Panc1 (cell line): Measurements from ENCODE around the gene ALG2. TPM values are rescaled to one million over a fixed set of nuclear protein-coding genes. Genes with fewer than 3 reads are reported as not detected.

Source experiments
- ATAC-seq: fragments of 200-7000 bp; cut with Tn5 transposase; 2 replicates; pipeline ENCODE4 v1.9.1; 2020; ENCODE audit warnings: mild to moderate bottlenecking, moderate library complexity
- BruUV-seq: library from RNA; stranded (reverse); fragments of 400-500 nt; replicated peaks from 2 replicates; lab custom pipeline; 2021; lab: Mats Ljungman, UMichigan
- CTCF ChIA-PET: fragments of 300-600 bp; sonication (Branson Sonifier 250); formaldehyde crosslinking; loops from one replicate; lab custom pipeline; 2022; ENCODE audit warnings: antibody characterized with exemption; lab: Charles Lee
- POLR2A ChIA-PET: fragments of 300-600 bp; sonication (Branson Sonifier 250); formaldehyde crosslinking; loops from one replicate; lab custom pipeline; 2022; ENCODE audit warnings: antibody characterized with exemption; lab: Charles Lee
- DNase-seq: peaks from one replicate; pipeline ENCODE4 v3.0.0-alpha.2; 2010; ENCODE audit warnings: low read depth, low spot score
- H3K27ac ChIP-seq: 2 replicates; pipeline ENCODE4 v1.5.1; 2011; ENCODE audit warnings: mild to moderate bottlenecking, low read length, inconsistent platforms
- H3K27me3 ChIP-seq: fragments of 200-500 bp; sonication (Bioruptor generic); 2 replicates; pipeline ENCODE4 v1.6.0; 2014; ENCODE audit warnings: low read length, inconsistent platforms; ENCODE audit not compliant: control insufficient read depth, insufficient read depth
- H3K36me3 ChIP-seq: fragments of 200-500 bp; sonication (Bioruptor generic); 2 replicates; pipeline ENCODE4 v1.5.1; 2014; ENCODE audit warnings: inconsistent platforms, mild to moderate bottlenecking, low read length, moderate library complexity; ENCODE audit not compliant: control insufficient read depth, insufficient read depth
- H3K4me1 ChIP-seq: 2 replicates; pipeline ENCODE4 v1.5.1; 2011; ENCODE audit warnings: inconsistent platforms, mild to moderate bottlenecking, low read length, moderate library complexity; ENCODE audit not compliant: control insufficient read depth, insufficient read depth
- H3K4me3 ChIP-seq, 2 experiments: 2 replicates each; pipeline ENCODE4 v1.5.1; 2011 to 2012; ENCODE audit warnings: low read depth in 2 of 2, low read length in 2 of 2, mild to moderate bottlenecking in 2 of 2, inconsistent platforms in 1 of 2, moderate library complexity in 1 of 2
- H3K9me3 ChIP-seq: fragments of 200-500 bp; sonication (Bioruptor generic); 2 replicates; pipeline ENCODE4 v1.5.1; 2014; ENCODE audit warnings: low read depth, mild to moderate bottlenecking, inconsistent platforms, low read length, moderate library complexity; ENCODE audit not compliant: control insufficient read depth, insufficient read depth
- CTCF ChIP-seq: fragments of 450-650 bp; IDR thresholded peaks from 2 replicates; pipeline ENCODE4 v1.5.1; 2017; ENCODE audit warnings: mild to moderate bottlenecking
- POLR2AphosphoS5 ChIP-seq: IDR thresholded peaks from 2 replicates; pipeline ENCODE4 v1.6.1; 2012; ENCODE audit warnings: mild to moderate bottlenecking, low read depth, low read length, moderate library complexity
- REST ChIP-seq, 2 experiments: IDR thresholded peaks; 2 replicates each; pipeline ENCODE4 v1.6.1; 2011 to 2012; ENCODE audit warnings: low read depth in 2 of 2, control low read depth in 1 of 2, low read length in 1 of 2, mild to moderate bottlenecking in 1 of 2, moderate library complexity in 1 of 2; ENCODE audit not compliant: insufficient read depth in 1 of 2
- SIN3A ChIP-seq: IDR thresholded peaks from 2 replicates; pipeline ENCODE4 v1.6.1; 2012; ENCODE audit warnings: low read depth, mild to moderate bottlenecking, low read length, moderate library complexity, borderline replicate concordance; ENCODE audit not compliant: insufficient read depth
- TCF7L2 ChIP-seq: IDR thresholded peaks from 2 replicates; pipeline ENCODE4 v1.6.1; 2011; ENCODE audit warnings: mild to moderate bottlenecking, low read depth, low read length, inconsistent platforms
- in situ Hi-C: cut with HindIII; loops from 2 replicates; pipeline ENCODE4 v1.10.0; 2016; ENCODE audit warnings: low sequenced_read_pairs, low pct_unique_long_range_greater_than_20kb
- intact Hi-C: fragments of 100-400 bp; cut with micrococcal nuclease; formaldehyde crosslinking; loops from one replicate; pipeline ENCODE4 v1.10.0; 2022; ENCODE audit not compliant: unreplicated experiment
- total RNA-seq: library from RNA; stranded (reverse); gene quantifications from one replicate; pipeline ENCODE4 v1.2.1, GENCODE V29; 2021; ENCODE audit not compliant: unreplicated experiment

Gene ALG2
- total RNA-seq, 1 experiment from 2014 or later = 20.8 TPM

DNA sequence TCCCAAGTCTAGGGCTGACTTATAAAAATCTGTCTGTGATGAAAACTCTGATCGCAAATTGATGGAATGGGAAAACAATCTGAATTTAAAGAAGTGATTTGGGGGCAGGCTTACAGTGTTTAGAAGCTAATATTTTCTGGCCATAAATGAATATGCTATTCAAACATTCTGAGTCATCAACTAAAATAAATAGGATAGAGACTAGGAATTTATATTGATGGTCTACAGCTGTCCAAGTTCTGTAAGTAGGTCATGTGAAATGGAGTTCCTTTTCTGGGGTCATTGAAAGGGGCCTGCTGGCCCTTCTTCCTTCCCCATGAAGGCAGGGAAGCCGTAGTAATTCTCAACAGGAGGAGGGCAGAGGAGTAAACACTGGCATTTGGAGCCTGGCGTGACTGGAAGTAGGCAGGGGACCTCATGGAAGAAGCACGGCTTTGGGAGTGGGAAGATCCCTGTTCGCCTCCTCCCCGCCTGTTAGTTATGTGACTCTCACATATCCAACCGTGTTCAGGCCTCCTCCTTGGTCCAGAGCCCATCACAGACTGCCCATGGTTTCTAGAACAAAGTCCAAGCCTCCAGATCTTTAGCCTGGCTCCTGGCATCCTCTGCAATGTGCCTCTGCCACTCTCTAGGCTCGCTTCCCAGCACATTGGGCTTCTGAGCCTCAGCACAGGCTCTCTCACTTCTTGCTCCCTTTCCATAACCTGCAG is 31.7 kb downstream of the ALG2 start:
- H3K4me3 ChIP-seq = no peak overlapping the region
- ATAC-seq (no peak), DNase-seq (no peak)
- TF ChIP-seq CTCF (no peak), SIN3A (no peak), REST (IDR thresholded peaks at IDR 0.05; ENCODE audit: insufficient read depth in 1 of 2, low read depth in 2 of 2, low read length in 1 of 2) (no peak), POLR2AphosphoS5 (no peak), TCF7L2 (no peak)
- POLR2A ChIA-PET = no interaction called here
- no TSS peak for BruUV-seq
- no peaks in the 10 kb centered on the region for H3K4me1 ChIP-seq
- no peaks in the 10 kb centered on the region for H3K9me3 ChIP-seq
- H3K27me3 ChIP-seq = peaks cover 4% of the 10 kb centered on the region
- CTCF ChIA-PET = no interaction called here
- in situ Hi-C loops (no loop called here), intact Hi-C loops (loop anchor here (10.0 kb wide), 1 partner anchor 615 kb away; no protein-coding TSS in a partner anchor)
- H3K36me3 ChIP-seq = no peaks in the 10 kb centered on the region
- no peak overlapping the region for H3K27ac ChIP-seq

DNA sequence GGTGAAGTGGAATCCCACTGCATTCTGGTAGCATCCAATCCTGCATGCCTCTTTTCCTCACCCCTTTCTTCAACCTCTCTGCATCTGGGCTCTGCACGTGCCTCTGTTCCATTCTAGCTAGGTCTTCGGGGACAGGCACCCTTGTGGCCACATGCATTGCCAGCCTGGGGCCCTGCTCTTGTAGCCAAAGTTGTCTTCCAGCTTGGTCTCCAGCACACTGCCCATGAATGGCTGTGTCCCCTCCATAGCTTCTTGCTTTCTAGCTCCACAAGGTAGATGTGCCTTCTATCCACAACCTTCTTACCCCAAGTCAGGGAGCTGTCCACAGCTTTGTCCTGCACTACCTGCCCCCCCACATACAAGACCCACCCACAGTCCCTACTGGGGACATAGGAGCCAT is 32.6 kb downstream of the ALG2 start:
- H3K27ac ChIP-seq = no peak overlapping the region
- H3K36me3 ChIP-seq = no peaks in the 10 kb centered on the region
- no peak overlapping the region for H3K4me3 ChIP-seq
- BruUV-seq = no TSS peak
- CTCF ChIA-PET = no interaction called here
- TF ChIP-seq POLR2AphosphoS5 (no peak), SIN3A (no peak), TCF7L2 (no peak), CTCF (no peak), REST (IDR thresholded peaks at IDR 0.05; ENCODE audit: insufficient read depth in 1 of 2, low read depth in 2 of 2, low read length in 1 of 2) (no peak)
- ATAC-seq (no peak), DNase-seq (no peak)
- in situ Hi-C loops = no loop called here
- POLR2A ChIA-PET = no interaction called here
- H3K27me3 ChIP-seq = peaks cover 4% of the 10 kb centered on the region
- no peaks in the 10 kb centered on the region for H3K9me3 ChIP-seq
- H3K4me1 ChIP-seq = no peaks in the 10 kb centered on the region
- intact Hi-C loops = loop anchor here (10.0 kb wide), 1 partner anchor 616 kb away; no protein-coding TSS in a partner anchor
